Endothelial cell of umbilical vein (primary cell): ENCODE data around the gene DGAT2. TPM values are rescaled to one million over a fixed set of nuclear protein-coding genes. Genes with fewer than 3 reads are reported as not detected.

Source experiments
- BruUV-seq: library from RNA; stranded (reverse); fragments of 400-500 nt; replicated peaks from 2 replicates; lab custom pipeline; 2021; lab: Mats Ljungman, UMichigan
- CTCF ChIA-PET: fragments of 300-600, 350-600 bp; sonication (Branson Sonifier 250); formaldehyde crosslinking; loops from one replicate; lab custom pipeline; 2021; ENCODE audit warnings: antibody characterized with exemption, inconsistent platforms; lab: Charles Lee
- POLR2A ChIA-PET: fragments of 300-600, 350-600 bp; sonication (Branson Sonifier 250); formaldehyde crosslinking; loops from one replicate; lab custom pipeline; 2021; ENCODE audit warnings: antibody characterized with exemption, inconsistent platforms; lab: Charles Lee
- DNase-seq: peaks from one replicate; pipeline ENCODE4 v3.0.0-alpha.2; 2011; ENCODE audit warnings: low read depth, low spot score
- FAIRE-seq: peaks from 2 replicates; lab custom pipeline; 2011; peaks lifted over from hg19 to GRCh38; lab: Jason Lieb, UNC
- H2AFZ ChIP-seq: 2 replicates; pipeline ENCODE4 v1.6.0; 2012; ENCODE audit warnings: low read depth, low read length, control low read depth, inconsistent platforms
- H3K27ac ChIP-seq: 2 replicates; pipeline ENCODE4 v1.5.1; 2011; ENCODE audit warnings: low read depth, mild to moderate bottlenecking, control low read depth, low read length, moderate library complexity; ENCODE audit not compliant: insufficient read depth
- H3K27me3 ChIP-seq, 2 experiments: 2 replicates each; pipeline versions ENCODE4 v1.6.0 to v1.6.1; 2011; ENCODE audit warnings: low read length in 2 of 2, mixed read lengths in 1 of 2; ENCODE audit not compliant: control insufficient read depth in 2 of 2, insufficient read depth in 2 of 2
- H3K36me3 ChIP-seq, 2 experiments: 2 replicates in 1 of 2; 3 replicates in 1 of 2; pipeline ENCODE4 v1.5.1; 2011; ENCODE audit warnings: low read length in 2 of 2, mild to moderate bottlenecking in 1 of 2, moderate library complexity in 1 of 2; ENCODE audit not compliant: control insufficient read depth in 2 of 2, insufficient read depth in 2 of 2; ENCODE audit errors: extremely low read depth in 1 of 2
- H3K4me1 ChIP-seq: 3 replicates; pipeline ENCODE4 v1.5.1; 2011; ENCODE audit warnings: mild to moderate bottlenecking, low read length; ENCODE audit not compliant: control insufficient read depth, insufficient read depth; ENCODE audit errors: extremely low read depth
- H3K4me2 ChIP-seq: 2 replicates; pipeline ENCODE4 v1.6.1; 2011; ENCODE audit warnings: low read length, control low read depth, mixed read lengths; ENCODE audit not compliant: insufficient read depth
- H3K4me3 ChIP-seq, 3 experiments: fragments of 200-600 bp in 1 of 3; sonication (generic), shearing (Covaris generic) in 1 of 3; replicated peaks in 1 of 3; 2 replicates each; pipeline ENCODE4 v1.5.1; 2011 to 2016; ENCODE audit warnings: control low read depth in 3 of 3, low read length in 3 of 3, mild to moderate bottlenecking in 2 of 3, inconsistent platforms in 1 of 3, low read depth in 1 of 3, moderate library complexity in 1 of 3; ENCODE audit not compliant: insufficient read depth in 1 of 3
- H3K79me2 ChIP-seq: 2 replicates; pipeline ENCODE4 v1.6.0; 2012; ENCODE audit warnings: low read length, inconsistent platforms; ENCODE audit not compliant: control insufficient read depth, insufficient read depth
- H3K9ac ChIP-seq: replicated peaks from 2 replicates; pipeline ENCODE3; 2011; ENCODE audit warnings: low read length, control low read depth; ENCODE audit not compliant: insufficient read depth; ENCODE audit errors: extremely low read depth
- H3K9me1 ChIP-seq: replicated peaks from 3 replicates; pipeline ENCODE4 v1.6.0; 2011; ENCODE audit warnings: mild to moderate bottlenecking, low read length; ENCODE audit not compliant: control insufficient read depth, insufficient read depth; ENCODE audit errors: extremely low read depth
- H3K9me3 ChIP-seq: replicated peaks from 2 replicates; pipeline ENCODE4 v1.5.1; 2012; ENCODE audit warnings: low read length, inconsistent platforms; ENCODE audit not compliant: control insufficient read depth, insufficient read depth
- H4K20me1 ChIP-seq: replicated peaks from 2 replicates; pipeline ENCODE3; 2011; ENCODE audit warnings: mild to moderate bottlenecking, low read length; ENCODE audit not compliant: control insufficient read depth, insufficient read depth; ENCODE audit errors: extremely low read depth
- CTCF ChIP-seq, 2 donors: IDR thresholded peaks; 1 replicate in 1 of 2; 2 replicates in 1 of 2; pipeline ENCODE4 v1.5.1; 2011; ENCODE audit warnings: low read length in 2 of 2, mild to moderate bottlenecking in 2 of 2, moderate library complexity in 2 of 2, control low read depth in 1 of 2, inconsistent platforms in 1 of 2, low read depth in 1 of 2; ENCODE audit not compliant: insufficient read depth in 1 of 2; ENCODE audit errors: extremely low read depth in 1 of 2
- FOS ChIP-seq: IDR thresholded peaks from 2 replicates; pipeline ENCODE4 v1.6.1; 2011; ENCODE audit warnings: mild to moderate bottlenecking, low read length, moderate library complexity, borderline replicate concordance; ENCODE audit not compliant: insufficient read depth
- GATA2 ChIP-seq: IDR thresholded peaks from 2 replicates; pipeline ENCODE4 v1.7.0; 2011; ENCODE audit warnings: low read depth, mild to moderate bottlenecking, moderate library complexity, mixed read lengths, low read length; ENCODE audit not compliant: insufficient read length, insufficient read depth
- MAX ChIP-seq: IDR thresholded peaks from 2 replicates; pipeline ENCODE4 v1.6.1; 2011; ENCODE audit not compliant: insufficient read depth, insufficient read length
- dilution Hi-C: fragments of 300-500 bp; cut with MboI; formaldehyde crosslinking; loops from one replicate; pipeline ENCODE4 v1.15.0; 2019; ENCODE audit warnings: low sequenced_read_pairs; ENCODE audit not compliant: extremely low pct_ligation_motif_present
- intact Hi-C: fragments of 100-400 bp; cut with micrococcal nuclease; formaldehyde crosslinking; loops from one replicate; pipeline ENCODE4 v1.10.0; 2022
- polyA plus RNA-seq, 4 experiments: library from polyadenylated mRNA; depleted of rRNA in 3 of 4; stranded (reverse) in 3 of 4; unstranded in 1 of 4; fragments of >200 nt; gene quantifications; 2 replicates each; pipeline versions ENCODE4 v1.2.1 to v1.2.3, GENCODE V29; 2011 to 2012; ENCODE audit warnings: missing spikeins in 1 of 4
- total RNA-seq: library from RNA; stranded (reverse); gene quantifications from 2 replicates; pipeline ENCODE4 v1.2.3, GENCODE V29; 2021

The DGAT2 gene
- total and polyA plus RNA-seq, 2 donors (not counting 3 experiments of a cell fraction or from before 2014, with no cell fraction given): 0.55 to 0.79 TPM

GRCh38 chr11:75797792-75798191 is 29.2 kb downstream of the DGAT2 start:
- no peaks in the 10 kb centered on the region for H3K27me3 ChIP-seq
- no peak overlapping the region for H3K4me2 ChIP-seq
- peaks cover 4% of the 10 kb centered on the region for H3K4me1 ChIP-seq
- H3K4me3 ChIP-seq: no peak overlapping the region
- H3K79me2 ChIP-seq: no peaks in the 10 kb centered on the region
- TF ChIP-seq FOS: peak; percentile 17
- no peak for TF ChIP-seq MAX
- BruUV-seq: no TSS peak
- DNase-seq: no peak
- H4K20me1 ChIP-seq: no peaks in the 10 kb centered on the region
- peak; percentile 68 for FAIRE-seq
- H3K36me3 ChIP-seq: no peaks in the 10 kb centered on the region
- POLR2A ChIA-PET: no interaction called here
- H3K9ac ChIP-seq: no peak overlapping the region
- H2AFZ ChIP-seq: peak overlapping the region; percentile 60
- intact Hi-C loops (no loop called here), dilution Hi-C loops (no loop called here)
- CTCF ChIA-PET: interaction anchor here (1.3 kb wide), 1 partner anchor 74 kb away, joined by 5 read pairs; no protein-coding TSS in a partner anchor
- H3K27ac ChIP-seq: no peak overlapping the region
- H3K9me1 ChIP-seq: no peaks in the 10 kb centered on the region
- no peaks in the 10 kb centered on the region for H3K9me3 ChIP-seq

GRCh38 chr11:75800136-75800675 is 31.6 kb downstream of the DGAT2 start:
- no peak for TF ChIP-seq GATA2
- TF ChIP-seq CTCF (IDR thresholded peaks at IDR 0.05; ENCODE audit: extremely low read depth in 1 of 2, insufficient read depth in 1 of 2, low read depth in 1 of 2, low read length in 2 of 2): no peak
- H3K9me3 ChIP-seq: no peaks in the 10 kb centered on the region
- CTCF ChIA-PET: interaction anchor here (0.7 to 6.6 kb wide), 3 partner anchors 69 to 352 kb away, joined by 4 to 266 read pairs (median 7); no protein-coding TSS in a partner anchor
- H3K36me3 ChIP-seq: no peaks in the 10 kb centered on the region
- H3K9me1 ChIP-seq: no peaks in the 10 kb centered on the region
- no peak overlapping the region for H3K9ac ChIP-seq
- H2AFZ ChIP-seq: no peak overlapping the region
- dilution Hi-C loops (no loop called here), intact Hi-C loops (no loop called here)
- no peaks in the 10 kb centered on the region for H3K79me2 ChIP-seq
- no peak overlapping the region for H3K27ac ChIP-seq
- BruUV-seq: no TSS peak
- no peak for FAIRE-seq
- H3K4me3 ChIP-seq: no peak overlapping the region
- peaks cover 4% of the 10 kb centered on the region for H3K4me1 ChIP-seq
- H3K4me2 ChIP-seq: no peak overlapping the region
- no peaks in the 10 kb centered on the region for H3K27me3 ChIP-seq
- POLR2A ChIA-PET: no interaction called here
- no peak for DNase-seq
- no peaks in the 10 kb centered on the region for H4K20me1 ChIP-seq
